Type B pancreatic cell (in vitro differentiated cells): ENCODE results near the gene GDAP2. TPM values are rescaled to one million over a fixed set of nuclear protein-coding genes. Genes with fewer than 3 reads are reported as not detected.

Experiments
- DNase-seq: peaks from one replicate; pipeline ENCODE4 v3.0.0; 2021; ENCODE audit warnings: mixed read lengths; ENCODE audit not compliant: unreplicated experiment; ENCODE audit errors: extremely low spot score
- H3K27ac Mint-ChIP-seq: 2 replicates; pipeline ENCODE4 v1.8.0; 2021; ENCODE audit warnings: mild to moderate bottlenecking, mixed read lengths
- H3K27me3 Mint-ChIP-seq: 2 replicates; pipeline ENCODE4 v1.8.0; 2021; ENCODE audit warnings: mixed read lengths
- H3K36me3 Mint-ChIP-seq: 2 replicates; pipeline ENCODE4 v1.8.0; 2021; ENCODE audit warnings: mixed read lengths
- H3K4me1 Mint-ChIP-seq: one replicate; pipeline ENCODE4 v1.8.0; 2021; ENCODE audit warnings: mixed read lengths; ENCODE audit not compliant: unreplicated experiment
- H3K4me3 Mint-ChIP-seq: 2 replicates; pipeline ENCODE4 v1.8.0; 2021; ENCODE audit warnings: mild to moderate bottlenecking, mixed read lengths
- H3K9me3 Mint-ChIP-seq: 2 replicates; pipeline ENCODE4 v1.8.0; 2021; ENCODE audit warnings: mixed read lengths
- long read RNA-seq: library from polyadenylated mRNA; unstranded; transcript quantifications from one replicate; pipeline ENCODE4 v2.0.0, GENCODE V29; 2020
- total RNA-seq: library from RNA; stranded (reverse); gene quantifications from 2 replicates; pipeline ENCODE4 v1.2.1, GENCODE V29; 2021; ENCODE audit warnings: low replicate concordance
- TF ChIP-seq, protein P1 (sequence below): fragments of 200-600 bp; sonication (generic); conservative IDR thresholded peaks from 2 replicates; pipeline ENCODE4 v1.5.0; 2021; ENCODE audit warnings: antibody characterized with exemption, mild to moderate bottlenecking

Gene GDAP2, protein sequence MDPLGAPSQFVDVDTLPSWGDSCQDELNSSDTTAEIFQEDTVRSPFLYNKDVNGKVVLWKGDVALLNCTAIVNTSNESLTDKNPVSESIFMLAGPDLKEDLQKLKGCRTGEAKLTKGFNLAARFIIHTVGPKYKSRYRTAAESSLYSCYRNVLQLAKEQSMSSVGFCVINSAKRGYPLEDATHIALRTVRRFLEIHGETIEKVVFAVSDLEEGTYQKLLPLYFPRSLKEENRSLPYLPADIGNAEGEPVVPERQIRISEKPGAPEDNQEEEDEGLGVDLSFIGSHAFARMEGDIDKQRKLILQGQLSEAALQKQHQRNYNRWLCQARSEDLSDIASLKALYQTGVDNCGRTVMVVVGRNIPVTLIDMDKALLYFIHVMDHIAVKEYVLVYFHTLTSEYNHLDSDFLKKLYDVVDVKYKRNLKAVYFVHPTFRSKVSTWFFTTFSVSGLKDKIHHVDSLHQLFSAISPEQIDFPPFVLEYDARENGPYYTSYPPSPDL
- 20.4 and 25.9 TPM in 2 replicates for total RNA-seq
- long read RNA-seq, full-length matches to known transcripts, result 80 of 107 reads
- long read RNA-seq, partial matches to known transcripts, result 9 of 107 reads
- long read RNA-seq, other reads (novel, unspliced or antisense), result 18 of 107 reads

DNA sequence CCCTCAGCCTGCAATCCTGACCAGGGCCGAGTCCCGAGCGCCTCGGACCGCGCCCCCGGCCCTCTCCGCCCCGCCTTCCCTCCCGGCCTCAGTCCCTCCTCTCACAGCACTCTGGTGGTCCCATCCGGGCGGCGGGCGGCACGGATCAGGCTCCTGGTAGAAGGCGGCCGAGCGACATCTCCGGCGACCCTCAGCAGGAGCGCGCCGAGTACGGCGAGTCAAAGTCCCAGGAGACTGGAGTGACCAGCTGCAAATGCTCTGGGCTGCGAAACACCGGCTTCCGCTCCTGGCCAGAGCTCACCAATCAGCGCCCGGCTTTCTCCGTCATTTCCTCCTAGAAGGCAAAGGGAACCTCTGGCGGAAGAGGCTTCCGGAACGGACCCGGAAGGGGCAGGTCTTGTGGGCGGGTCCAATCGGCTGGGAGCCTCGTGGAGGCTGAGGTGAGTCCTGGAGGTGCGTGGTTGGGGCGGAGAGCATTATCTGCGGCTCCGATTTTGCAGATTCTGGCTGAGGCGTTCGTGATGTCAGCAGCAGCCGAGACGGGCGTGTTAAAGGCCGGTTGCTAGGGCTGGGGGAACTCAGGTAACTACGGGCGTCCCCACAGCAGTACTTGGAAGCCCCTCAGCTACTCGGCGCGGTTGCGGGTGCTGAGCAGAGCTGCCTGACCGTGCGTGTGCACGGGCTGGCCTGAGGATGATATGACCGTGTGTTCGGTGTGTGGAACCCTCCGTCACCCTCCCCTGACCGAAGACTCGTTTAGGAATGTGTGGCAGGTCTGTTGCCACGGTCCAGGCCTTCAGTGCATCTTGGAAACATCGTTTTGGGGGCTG lies at the start of gene GDAP2, which contains the start of gene WDR3:
TSS of gene GDAP2 (minus strand) at position 279 of the 830 bp plus-strand sequence. CDS start 9,264 bp downstream, outside the sequence.
TSS of gene WDR3 (plus strand) at position 397 of the 830 bp plus-strand sequence. CDS start 3,581 bp downstream, outside the sequence.
- H3K27me3 Mint-ChIP-seq, result no peaks in the 10 kb centered on the region
- TF ChIP-seq, protein P1, sequence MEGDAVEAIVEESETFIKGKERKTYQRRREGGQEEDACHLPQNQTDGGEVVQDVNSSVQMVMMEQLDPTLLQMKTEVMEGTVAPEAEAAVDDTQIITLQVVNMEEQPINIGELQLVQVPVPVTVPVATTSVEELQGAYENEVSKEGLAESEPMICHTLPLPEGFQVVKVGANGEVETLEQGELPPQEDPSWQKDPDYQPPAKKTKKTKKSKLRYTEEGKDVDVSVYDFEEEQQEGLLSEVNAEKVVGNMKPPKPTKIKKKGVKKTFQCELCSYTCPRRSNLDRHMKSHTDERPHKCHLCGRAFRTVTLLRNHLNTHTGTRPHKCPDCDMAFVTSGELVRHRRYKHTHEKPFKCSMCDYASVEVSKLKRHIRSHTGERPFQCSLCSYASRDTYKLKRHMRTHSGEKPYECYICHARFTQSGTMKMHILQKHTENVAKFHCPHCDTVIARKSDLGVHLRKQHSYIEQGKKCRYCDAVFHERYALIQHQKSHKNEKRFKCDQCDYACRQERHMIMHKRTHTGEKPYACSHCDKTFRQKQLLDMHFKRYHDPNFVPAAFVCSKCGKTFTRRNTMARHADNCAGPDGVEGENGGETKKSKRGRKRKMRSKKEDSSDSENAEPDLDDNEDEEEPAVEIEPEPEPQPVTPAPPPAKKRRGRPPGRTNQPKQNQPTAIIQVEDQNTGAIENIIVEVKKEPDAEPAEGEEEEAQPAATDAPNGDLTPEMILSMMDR, result no peak
- H3K27ac Mint-ChIP-seq, result peak within 1 kb of the TSS; percentile 64
- peak; percentile 95 for DNase-seq
- peaks cover 37% of the 10 kb centered on the region for H3K4me1 Mint-ChIP-seq
- H3K9me3 Mint-ChIP-seq, result no peaks in the 10 kb centered on the region
- H3K36me3 Mint-ChIP-seq, result peaks cover 11% of the 10 kb centered on the region
- H3K4me3 Mint-ChIP-seq, result peak within 1 kb of the TSS; percentile 98

DNA sequence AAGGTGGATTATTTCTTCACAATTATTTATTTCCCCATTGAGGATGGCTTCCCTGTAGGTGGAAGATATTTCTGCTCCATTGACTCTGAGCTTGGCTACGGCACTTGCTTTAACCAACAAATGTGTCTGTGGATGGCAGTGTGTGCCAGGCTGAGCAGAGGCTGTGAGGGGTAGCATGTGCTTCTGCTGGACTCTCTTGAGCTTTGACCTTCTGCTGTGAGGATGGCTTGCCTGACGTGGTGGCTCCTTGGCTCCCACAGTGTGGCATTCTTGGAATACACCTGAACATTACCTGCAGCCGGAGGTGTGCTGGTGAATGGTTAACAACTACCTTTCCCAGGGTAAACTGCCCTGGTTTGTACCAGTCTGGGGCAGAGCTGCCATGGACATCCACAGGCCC lies 47.0 kb upstream of the GDAP2 start:
- no peak for DNase-seq
- H3K27ac Mint-ChIP-seq, result no peak overlapping the region
- no peak overlapping the region for H3K4me3 Mint-ChIP-seq
- no peaks in the 10 kb centered on the region for H3K4me1 Mint-ChIP-seq
- no peaks in the 10 kb centered on the region for H3K9me3 Mint-ChIP-seq
- H3K27me3 Mint-ChIP-seq, result no peaks in the 10 kb centered on the region
- TF ChIP-seq, protein P1, result no peak
- no peaks in the 10 kb centered on the region for H3K36me3 Mint-ChIP-seq

DNA sequence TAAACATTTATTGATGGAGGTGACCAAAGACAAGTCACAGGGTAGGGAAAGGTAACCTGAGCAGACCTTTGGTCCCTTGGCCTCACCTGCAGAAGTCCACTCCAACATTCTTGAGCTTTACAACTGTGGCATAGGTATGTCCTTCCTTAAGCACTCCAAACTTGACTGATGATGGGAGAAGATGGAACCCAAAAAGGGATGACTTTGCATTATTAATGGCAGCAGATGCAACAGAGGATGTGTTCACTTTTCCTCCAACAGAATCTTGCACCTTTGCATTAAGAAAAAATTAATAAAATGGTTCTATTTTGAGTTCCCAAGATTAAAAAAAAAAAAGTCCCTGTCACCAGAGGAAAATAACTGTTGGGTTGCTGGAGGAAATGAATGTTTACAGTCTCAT lies 42.4 kb upstream of the GDAP2 start:
- Mint-ChIP-seq H3K27ac (no peak overlapping the region), H3K36me3 (no peaks in the 10 kb centered on the region), H3K4me1 (peaks cover 13% of the 10 kb centered on the region), H3K27me3 (no peaks in the 10 kb centered on the region), H3K4me3 (no peak overlapping the region), H3K9me3 (no peaks in the 10 kb centered on the region)
- TF ChIP-seq, protein P1, result no peak
- DNase-seq, result no peak

DNA sequence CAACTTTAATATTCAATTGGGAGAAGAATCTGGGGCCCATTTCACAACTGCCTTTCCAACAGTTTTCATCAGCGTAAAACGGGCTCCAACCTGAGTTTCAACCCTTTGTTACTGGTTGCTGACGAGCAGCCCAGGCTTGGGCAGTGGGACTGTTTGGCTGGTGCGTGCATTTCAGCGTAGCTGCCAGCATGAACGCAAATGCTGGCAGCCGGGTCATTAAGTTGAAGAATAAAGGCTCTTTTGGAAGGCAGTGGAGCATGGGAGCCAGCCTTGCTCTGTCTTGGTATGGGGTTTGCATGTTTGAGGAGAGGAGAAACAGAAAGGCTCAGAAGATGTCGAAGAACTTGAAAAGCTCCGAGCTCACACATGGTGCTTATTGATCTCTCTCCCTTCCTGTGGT lies 40.8 kb upstream of the GDAP2 start:
- no peak overlapping the region for H3K4me3 Mint-ChIP-seq
- H3K27me3 Mint-ChIP-seq, result no peaks in the 10 kb centered on the region
- H3K4me1 Mint-ChIP-seq, result peaks cover 13% of the 10 kb centered on the region
- no peak overlapping the region for H3K27ac Mint-ChIP-seq
- no peak for DNase-seq
- H3K36me3 Mint-ChIP-seq, result no peaks in the 10 kb centered on the region
- TF ChIP-seq, protein P1, result no peak
- H3K9me3 Mint-ChIP-seq, result no peaks in the 10 kb centered on the region

DNA sequence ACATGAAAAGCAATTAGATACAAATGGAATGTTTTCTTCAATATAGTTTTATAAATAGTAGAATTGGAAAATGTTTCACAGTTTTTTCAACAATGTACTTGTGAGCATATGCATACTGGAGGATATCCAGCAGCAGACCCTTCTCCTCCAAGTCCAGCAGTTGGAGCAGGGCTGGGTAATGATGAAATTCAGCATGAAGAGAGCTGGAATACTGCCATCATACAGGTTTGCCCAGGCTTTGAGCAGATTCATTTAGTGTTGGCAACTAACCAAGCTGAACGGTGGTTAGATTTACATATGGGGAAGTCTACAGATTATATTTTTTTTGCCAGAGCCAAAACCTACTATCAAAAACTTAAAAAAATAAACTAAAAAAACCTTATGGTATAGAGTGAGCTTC lies 38.5 kb upstream of the GDAP2 start:
- H3K4me3 Mint-ChIP-seq, result no peak overlapping the region
- no peaks in the 10 kb centered on the region for H3K9me3 Mint-ChIP-seq
- H3K27me3 Mint-ChIP-seq, result no peaks in the 10 kb centered on the region
- DNase-seq, result no peak
- TF ChIP-seq, protein P1, result no peak
- no peaks in the 10 kb centered on the region for H3K36me3 Mint-ChIP-seq
- H3K4me1 Mint-ChIP-seq, result peaks cover 13% of the 10 kb centered on the region
- no peak overlapping the region for H3K27ac Mint-ChIP-seq
